SHP77 (cell line): ENCODE results near the gene AIG1.
"Not testable (repeated sequence)": the region's sequence is repeated elsewhere in the genome, so short reads cannot be mapped to it uniquely, and the experiment has no call there.

ENCODE experiments used
- DNase-seq, 2 experiments: peaks; one replicate each; lab custom pipeline; 2025; lab: John Stamatoyannopoulos, UW

Gene AIG1

GRCh38 chr6:143127941-143128680, 67.4 kb downstream of the AIG1 start:
- DNase-seq = no peak

GRCh38 chr6:143128681-143129015, 68.0 kb downstream of the AIG1 start:
- DNase-seq = no peak

GRCh38 chr6:143130928-143131327, 70.2 kb downstream of the AIG1 start:
- DNase-seq = no peak

- no peak for DNase-seq
Observed at GRCh38 chr6:143135325-143135724, 74.6 kb downstream of the AIG1 start.

GRCh38 chr6:143135797-143136561, 75.3 kb downstream of the AIG1 start:
- DNase-seq = no peak

GRCh38 chr6:143136647-143137046, 76.0 kb downstream of the AIG1 start:
- no peak for DNase-seq

- DNase-seq = no peak
Observed at GRCh38 chr6:143139239-143139784, 78.6 kb downstream of the AIG1 start.

GRCh38 chr6:143139884-143140283, 79.2 kb downstream of the AIG1 start:
- not testable (repeated sequence) for DNase-seq

GRCh38 chr6:143140767-143141166, 80.1 kb downstream of the AIG1 start:
- no peak for DNase-seq

- DNase-seq = no peak
Observed at GRCh38 chr6:143141442-143141841, 80.8 kb downstream of the AIG1 start.

- DNase-seq = no peak
Observed at GRCh38 chr6:143146186-143146851, 85.6 kb downstream of the AIG1 start.

GRCh38 chr6:143149771-143150170, 89.1 kb downstream of the AIG1 start:
- no peak for DNase-seq

GRCh38 chr6:143150281-143150680, 89.6 kb downstream of the AIG1 start:
- DNase-seq = no peak

GRCh38 chr6:143151381-143151780, 90.7 kb downstream of the AIG1 start:
- DNase-seq = no peak

GRCh38 chr6:143155681-143156080, 95.0 kb downstream of the AIG1 start:
- DNase-seq = no peak

- no peak for DNase-seq
Observed at GRCh38 chr6:143157131-143157530, 96.4 kb downstream of the AIG1 start.

GRCh38 chr6:143158113-143158581, 97.5 kb downstream of the AIG1 start:
- no peak for DNase-seq

GRCh38 chr6:143159001-143159400, 98.3 kb downstream of the AIG1 start:
- DNase-seq = no peak

- no peak for DNase-seq
Observed at GRCh38 chr6:143160015-143160414, 99.3 kb downstream of the AIG1 start.

- no peak for DNase-seq
Observed at GRCh38 chr6:143160439-143161220, 99.9 kb downstream of the AIG1 start.

GRCh38 chr6:143163621-143164020, 102.9 kb downstream of the AIG1 start:
- DNase-seq = no peak
